ENCODE results near the gene ABHD10. TPM values are rescaled to one million over a fixed set of nuclear protein-coding genes. Genes with fewer than 3 reads are reported as not detected.

The ABHD10 gene
- total RNA-seq, 1 experiment from 2014 or later, result 41.8 TPM

DNA sequence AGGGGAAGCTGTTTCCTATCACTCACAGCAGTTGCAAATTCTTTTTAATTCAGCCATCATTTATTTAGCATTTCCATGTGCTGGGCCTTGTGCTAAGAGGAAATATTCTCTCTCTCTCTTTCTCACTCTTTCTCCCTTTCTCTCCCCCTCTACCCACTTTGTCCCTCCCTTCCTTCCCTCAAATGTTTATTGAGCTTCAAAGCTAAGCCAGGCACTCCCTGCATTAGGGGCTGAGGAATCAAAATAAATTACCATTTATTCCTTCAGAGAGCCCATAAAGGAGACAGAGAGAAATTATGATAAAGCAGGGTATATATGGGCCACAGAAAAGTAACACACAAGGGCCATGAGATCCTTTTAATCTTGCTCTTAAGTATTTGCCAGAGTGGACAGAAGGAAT, 62.5 kb downstream of the ABHD10 start:
- peaks cover 7% of the 10 kb centered on the region for H3K4me1 Mint-ChIP-seq (ENCODE audit: low read depth, unreplicated experiment)
- intact Hi-C loops (cut with micrococcal nuclease; ENCODE audit: unreplicated experiment), result loop anchor here (10.0 kb wide), 1 partner anchor 327 kb away; no protein-coding TSS in a partner anchor
- no peak overlapping the region for H3K4me3 ChIP-seq (ENCODE audit: low read depth, low read length)
- TF ChIP-seq, protein P1, sequence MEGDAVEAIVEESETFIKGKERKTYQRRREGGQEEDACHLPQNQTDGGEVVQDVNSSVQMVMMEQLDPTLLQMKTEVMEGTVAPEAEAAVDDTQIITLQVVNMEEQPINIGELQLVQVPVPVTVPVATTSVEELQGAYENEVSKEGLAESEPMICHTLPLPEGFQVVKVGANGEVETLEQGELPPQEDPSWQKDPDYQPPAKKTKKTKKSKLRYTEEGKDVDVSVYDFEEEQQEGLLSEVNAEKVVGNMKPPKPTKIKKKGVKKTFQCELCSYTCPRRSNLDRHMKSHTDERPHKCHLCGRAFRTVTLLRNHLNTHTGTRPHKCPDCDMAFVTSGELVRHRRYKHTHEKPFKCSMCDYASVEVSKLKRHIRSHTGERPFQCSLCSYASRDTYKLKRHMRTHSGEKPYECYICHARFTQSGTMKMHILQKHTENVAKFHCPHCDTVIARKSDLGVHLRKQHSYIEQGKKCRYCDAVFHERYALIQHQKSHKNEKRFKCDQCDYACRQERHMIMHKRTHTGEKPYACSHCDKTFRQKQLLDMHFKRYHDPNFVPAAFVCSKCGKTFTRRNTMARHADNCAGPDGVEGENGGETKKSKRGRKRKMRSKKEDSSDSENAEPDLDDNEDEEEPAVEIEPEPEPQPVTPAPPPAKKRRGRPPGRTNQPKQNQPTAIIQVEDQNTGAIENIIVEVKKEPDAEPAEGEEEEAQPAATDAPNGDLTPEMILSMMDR (IDR thresholded peaks at IDR 0.05; ENCODE audit: insufficient read depth in 1 of 2, low read depth in 1 of 2, low read length in 1 of 2, severe bottlenecking in 1 of 2, unreplicated experiment in 1 of 2), result no peak
- no peaks in the 10 kb centered on the region for H3K27me3 ChIP-seq (replicated peaks; ENCODE audit: control insufficient read depth, insufficient read depth, low read length)
- CTCF ChIA-PET, result interaction anchor here (0.6 to 1.3 kb wide), 2 partner anchors 52 to 304 kb away, joined by 3 to 5 read pairs; no protein-coding TSS in a partner anchor
- peaks cover 9% of the 10 kb centered on the region; the same call in 1 of the 2 replicates for H3K4me1 ChIP-seq
- no peaks in the 10 kb centered on the region for H3K36me3 Mint-ChIP-seq (ENCODE audit: insufficient read depth, unreplicated experiment)
- no peaks in the 10 kb centered on the region for H3K9me3 Mint-ChIP-seq (ENCODE audit: unreplicated experiment)
- H3K27ac Mint-ChIP-seq (ENCODE audit: unreplicated experiment), result no peak overlapping the region
- no peaks in the 10 kb centered on the region for H3K36me3 ChIP-seq (ENCODE audit: control insufficient read depth, insufficient read depth, low read length)
- DNase-seq, result no peak
- BruUV-seq (replicated peaks), result no TSS peak
- H3K4me3 Mint-ChIP-seq (ENCODE audit: unreplicated experiment), result no peak overlapping the region
- H3K27me3 Mint-ChIP-seq (ENCODE audit: insufficient read depth, unreplicated experiment), result no peaks in the 10 kb centered on the region
- POLR2A ChIA-PET, result no interaction called here
- H3K9me3 ChIP-seq, result no peaks in the 10 kb centered on the region

DNA sequence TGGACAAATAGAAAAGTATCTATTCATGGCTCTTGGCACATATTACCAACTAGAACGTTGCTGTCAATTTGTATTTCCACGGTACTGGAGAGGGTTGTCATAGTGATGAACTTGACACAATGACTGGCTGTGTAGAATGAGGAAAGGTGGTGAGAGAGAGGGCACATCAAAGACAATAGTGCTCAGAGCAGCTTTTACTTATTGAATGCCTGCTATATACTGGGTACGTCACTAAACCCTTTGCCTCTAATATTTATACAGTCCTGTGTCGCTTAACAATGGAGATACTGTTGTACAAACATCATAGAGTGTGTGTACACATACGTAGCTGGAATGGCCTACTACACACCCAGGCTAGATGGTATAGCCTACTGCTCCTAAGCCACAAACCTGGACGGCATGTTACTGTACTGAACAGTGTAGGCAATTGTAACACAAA, 64.0 kb downstream of the ABHD10 start:
- Mint-ChIP-seq H3K4me3 (ENCODE audit: unreplicated experiment) (no peak overlapping the region), H3K27ac (ENCODE audit: unreplicated experiment) (no peak overlapping the region), H3K4me1 (ENCODE audit: low read depth, unreplicated experiment) (peaks cover 7% of the 10 kb centered on the region), H3K9me3 (ENCODE audit: unreplicated experiment) (no peaks in the 10 kb centered on the region), H3K36me3 (ENCODE audit: insufficient read depth, unreplicated experiment) (no peaks in the 10 kb centered on the region), H3K27me3 (ENCODE audit: insufficient read depth, unreplicated experiment) (no peaks in the 10 kb centered on the region)
- CTCF ChIA-PET, result interaction anchor here (0.6 to 1.7 kb wide), 14 partner anchors 8 to 376 kb away, joined by 3 to 23 read pairs (median 4); partner anchors contain the start of genes ABHD10, PHLDB2 and TMPRSS7
- Histone ChIP-seq H3K4me1 (peaks cover 9% of the 10 kb centered on the region; the same call in 1 of the 2 replicates), H3K9me3 (no peaks in the 10 kb centered on the region), H3K27me3 (replicated peaks; ENCODE audit: control insufficient read depth, insufficient read depth, low read length) (no peaks in the 10 kb centered on the region), H3K36me3 (ENCODE audit: control insufficient read depth, insufficient read depth, low read length) (no peaks in the 10 kb centered on the region), H3K4me3 (ENCODE audit: low read depth, low read length) (no peak overlapping the region)
- BruUV-seq (replicated peaks), result no TSS peak
- no peak for DNase-seq
- POLR2A ChIA-PET, result interaction anchor here (1.0 kb wide), 1 partner anchor 64 kb away, joined by 5 read pairs; the partner anchor contains the start of gene ABHD10
- intact Hi-C loops (cut with micrococcal nuclease; ENCODE audit: unreplicated experiment), result loop anchor here (1.0 to 10.0 kb wide), 3 partner anchors 42 to 328 kb away; no protein-coding TSS in a partner anchor
- TF ChIP-seq, protein P1 (IDR thresholded peaks at IDR 0.05; ENCODE audit: insufficient read depth in 1 of 2, low read depth in 1 of 2, low read length in 1 of 2, severe bottlenecking in 1 of 2, unreplicated experiment in 1 of 2), result no peak

Other genes starting within 250 kb of the ABHD10 start
- 59.9 and 60.5 TPM in 2 replicates for gene PHLDB2, start 119.8 kb upstream of the ABHD10 start, total RNA-seq (2022)
- not detected in 2 replicates for gene TAGLN3, start 19.9 kb downstream of the ABHD10 start, total RNA-seq (2022)
- 0.16 and 0.36 TPM in 2 replicates for gene TMPRSS7, start 55.7 kb downstream of the ABHD10 start, total RNA-seq (2022)
- 52.4 and 64.5 TPM in 2 replicates for gene C3orf52, start 107.4 kb downstream of the ABHD10 start, total RNA-seq (2022)
- not detected in 2 replicates for gene GCSAM, start 154.2 kb downstream of the ABHD10 start, total RNA-seq (2022)

Measured in Caco-2 (cell line).